ENCODE data around the gene TUBA4B.

DNA sequence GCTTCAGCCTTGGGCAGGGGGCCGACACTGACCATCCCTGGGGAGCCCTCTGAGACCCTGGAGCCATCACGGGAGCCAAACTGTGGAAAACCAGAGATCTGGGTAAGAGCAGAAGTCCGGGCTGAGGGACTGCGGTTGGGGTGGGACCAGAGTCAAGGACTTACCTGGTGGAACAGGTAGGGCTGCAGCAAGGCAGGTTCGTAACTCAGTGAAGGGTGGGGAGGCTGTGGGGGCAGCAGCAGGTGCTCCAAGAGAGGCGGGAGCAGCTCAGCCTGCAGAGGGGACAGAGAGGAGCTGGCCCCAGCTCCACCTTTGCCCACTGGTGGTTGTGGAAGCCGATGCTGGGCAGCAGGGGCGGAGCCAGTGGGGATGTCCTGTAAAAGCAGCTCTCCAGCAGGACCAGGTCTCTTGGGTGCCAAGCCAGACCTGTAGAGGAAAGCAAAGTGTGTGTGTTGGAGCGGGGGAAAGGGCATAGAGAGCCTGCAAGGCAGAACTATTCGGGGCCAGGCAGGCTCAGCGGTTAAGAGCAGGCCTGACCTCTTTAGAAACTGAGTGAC lies 49.4 kb downstream of the TUBA4B start:
- TF ChIP-seq CTCF (IDR thresholded peaks at IDR 0.05) (no peak), POLR2AphosphoS5 (IDR thresholded peaks at IDR 0.05) (no peak), POLR2A (IDR thresholded peaks at IDR 0.05) (no peak)
